GM12892 (cell line): ENCODE data around the gene SAE1.
A peak's percentile ranks its signal among the peaks of the same experiment; 100 is the strongest.

ENCODE experiments used
- POLR2A ChIP-seq: IDR thresholded peaks from 2 replicates; pipeline ENCODE4 v1.6.1; 2011; ENCODE audit warnings: low read depth, low read length, control low read depth
- TAF1 ChIP-seq: IDR thresholded peaks from 2 replicates; pipeline ENCODE4 v1.6.1; 2011; ENCODE audit warnings: low read depth, mild to moderate bottlenecking, control low read depth, low read length, borderline replicate concordance

- peak; percentile 85; the same call in 1 of the 2 replicates for TF ChIP-seq POLR2A
- TF ChIP-seq TAF1, result peak; percentile 83
These were observed 17.4 kb upstream of the SAE1 start, which contains the start of gene ZC3H4 for GRCh38 chr19:47112997-47113849.
